Ovary (tissue), 3 donors: ENCODE data around the gene SLC2A14.

Source experiments
- CTCF ChIP-seq, 3 donors: fragments of 450-650 bp in 2 of 3; fragments of 200-600 bp in 1 of 3; IDR thresholded peaks; one replicate each; pipeline versions ENCODE4 v1.5.1 to v1.8.0; 2016 to 2022; ENCODE audit warnings: antibody characterized with exemption in 3 of 3, mild to moderate bottlenecking in 1 of 3
- EP300 ChIP-seq: sonication (generic); formaldehyde crosslinking; IDR thresholded peaks from one replicate; pipeline ENCODE4 v1.6.1; 2017; ENCODE audit warnings: antibody characterized with exemption
- POLR2A ChIP-seq: fragments of 450-650 bp; IDR thresholded peaks from one replicate; pipeline ENCODE4 v1.6.1; 2017; ENCODE audit warnings: antibody characterized with exemption, mild to moderate bottlenecking, moderate library complexity
- donor health status: DM: no; HTN: no; CAD: no.

GRCh38 chr12:7835116-7835515, 37.6 kb downstream of the SLC2A14 start:
- TF ChIP-seq EP300 = no peak
- TF ChIP-seq POLR2A = no peak
- TF ChIP-seq CTCF (IDR thresholded peaks at IDR 0.05) = no peak
